DMS114 treated with DMSO at 0.1 percent for 48 hours (cell line): Measurements from ENCODE around the gene NEK11.
"Not testable (repeated sequence)": the region's sequence is repeated elsewhere in the genome, so short reads cannot be mapped to it uniquely, and the experiment has no call there.

Source experiments
- DNase-seq: peaks from one replicate; lab custom pipeline; 2025; ENCODE audit not compliant: unreplicated experiment; lab: John Stamatoyannopoulos, UW

Gene NEK11

DNA sequence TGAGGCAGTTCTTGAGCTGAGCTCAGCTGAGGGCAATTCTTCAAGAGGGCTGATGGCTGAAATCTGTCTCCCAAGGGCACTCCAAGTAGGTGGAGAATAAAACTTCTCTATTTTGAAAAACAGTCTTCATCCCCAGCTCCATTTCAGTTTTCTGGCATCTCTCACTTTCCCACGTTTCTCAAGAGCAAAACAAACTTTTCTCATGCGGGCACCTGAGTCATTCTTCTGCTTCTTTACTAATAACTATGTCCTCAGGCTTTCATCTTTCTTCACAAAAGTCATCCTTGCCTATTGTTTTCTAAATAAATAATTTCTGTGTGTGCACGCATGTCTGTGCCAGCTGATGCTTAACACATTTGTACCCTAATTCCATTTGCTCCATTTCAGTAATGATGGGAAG, 258.8 kb downstream of the NEK11 start:
- DNase-seq: no peak

DNA sequence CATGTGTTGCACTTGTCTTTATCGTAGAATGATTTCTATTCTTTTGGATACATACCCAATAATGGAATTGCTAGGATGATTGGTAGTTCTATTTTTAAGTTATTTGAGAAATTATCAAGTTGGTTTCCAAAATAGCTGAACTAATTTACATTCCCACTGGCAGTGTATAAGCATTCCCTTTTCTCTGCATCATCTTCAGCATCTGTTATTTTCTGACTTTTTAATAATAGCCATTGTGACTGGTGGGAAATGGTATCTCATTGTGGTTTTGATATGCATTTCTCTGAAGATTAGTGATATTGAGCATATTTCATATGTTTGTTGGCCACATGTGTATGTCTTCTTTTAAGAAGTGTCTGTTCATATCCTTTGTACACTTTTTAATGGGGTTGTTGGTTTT, 273.2 kb downstream of the NEK11 start:
- DNase-seq: no peak

DNA sequence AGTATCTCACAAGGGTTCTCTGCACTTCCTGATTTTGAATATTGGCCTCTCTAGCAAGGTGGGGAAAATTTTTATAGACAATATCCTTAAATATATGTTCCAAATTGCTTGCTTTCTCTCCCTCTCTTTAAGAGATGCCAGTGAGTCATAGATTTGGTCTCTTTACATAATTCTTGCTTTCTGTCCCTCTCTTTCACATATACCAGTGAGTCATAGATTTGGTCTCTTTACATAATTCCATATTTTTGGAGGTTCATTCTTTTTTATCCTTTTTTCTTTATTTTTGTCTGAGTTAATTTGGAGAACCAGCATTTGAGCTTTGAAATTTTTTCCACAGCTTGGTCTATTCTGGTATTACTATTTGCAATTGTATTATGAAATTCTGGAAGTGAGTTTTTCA, 277.2 kb downstream of the NEK11 start:
- DNase-seq: no peak

DNA sequence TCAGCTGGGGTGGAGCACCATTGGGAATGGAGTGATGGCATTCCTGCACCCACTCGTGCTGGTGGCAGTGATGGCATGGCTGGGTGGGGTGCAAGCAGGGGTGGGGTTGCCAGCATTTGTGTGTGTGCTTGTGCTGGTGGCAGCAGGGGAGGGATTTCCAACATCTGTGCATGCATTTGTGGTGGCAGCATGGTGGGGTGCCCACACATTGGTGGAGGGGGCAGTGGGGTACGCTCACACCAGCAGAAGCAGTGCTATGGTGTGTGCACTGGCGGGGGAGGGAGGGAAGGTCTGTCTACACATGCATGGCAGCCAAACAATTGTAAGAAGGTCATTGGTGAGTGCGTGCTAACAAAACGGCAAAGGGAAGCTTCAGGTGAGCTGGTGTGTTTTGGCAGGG, 278.2 kb downstream of the NEK11 start:
- DNase-seq: no peak

DNA sequence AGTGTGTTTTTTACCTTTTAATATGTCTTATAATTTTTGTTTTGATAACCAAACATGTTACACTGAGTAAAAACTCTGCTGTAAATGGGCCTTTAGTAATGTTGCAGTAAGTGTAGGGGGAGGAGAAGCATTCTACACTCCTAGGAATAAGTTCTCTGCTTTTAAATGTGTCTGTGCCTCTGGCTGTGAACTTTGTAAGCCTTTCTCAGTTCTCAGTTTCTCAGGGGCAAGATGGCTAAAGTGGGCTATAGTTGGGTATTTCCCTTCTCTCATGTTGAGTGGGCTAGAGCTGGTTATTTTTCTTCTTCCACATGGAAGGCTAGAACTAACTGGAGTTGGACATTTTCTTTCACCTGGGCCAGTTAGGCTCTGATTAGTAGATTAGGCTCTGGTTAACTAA, 279.6 kb downstream of the NEK11 start:
- DNase-seq: no peak

DNA sequence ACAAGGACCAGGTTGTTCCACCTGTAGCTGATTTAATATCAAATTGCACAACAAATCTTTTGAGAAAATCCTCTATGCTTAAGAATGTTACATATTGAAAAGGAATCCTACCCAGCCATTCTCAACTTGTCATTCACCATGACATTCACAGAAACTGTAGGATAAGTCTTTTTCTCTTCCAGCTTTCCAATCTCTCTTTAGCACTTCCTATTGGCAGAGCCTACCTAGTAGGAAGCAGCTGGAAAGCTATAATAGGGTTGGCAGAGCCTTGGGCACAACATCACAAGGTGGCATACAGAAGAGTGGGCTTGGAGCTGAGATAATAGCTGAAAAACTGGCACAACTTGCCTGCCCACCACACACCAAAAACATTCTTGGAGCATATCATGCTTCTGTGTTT, 287.6 kb downstream of the NEK11 start:
- DNase-seq: no peak

DNA sequence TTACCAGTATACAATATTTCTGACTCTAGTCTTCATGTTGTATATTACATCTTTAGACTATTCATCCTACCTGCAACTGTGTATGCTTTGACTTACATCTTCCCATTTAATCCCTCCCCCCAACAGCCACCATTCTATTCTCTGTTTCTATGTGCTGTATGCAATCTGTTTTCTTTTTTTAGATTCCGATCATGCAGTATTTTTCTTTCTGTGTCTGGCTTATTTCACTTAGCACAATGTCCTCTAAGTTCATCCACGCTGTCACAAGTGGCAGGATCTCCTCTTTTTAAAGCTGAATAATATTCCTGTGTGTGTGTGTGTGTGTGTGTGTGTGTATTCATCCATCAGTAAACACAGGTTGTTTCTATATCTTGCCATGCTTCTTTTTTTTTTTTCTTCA, 288.5 kb downstream of the NEK11 start:
- no peak for DNase-seq

DNA sequence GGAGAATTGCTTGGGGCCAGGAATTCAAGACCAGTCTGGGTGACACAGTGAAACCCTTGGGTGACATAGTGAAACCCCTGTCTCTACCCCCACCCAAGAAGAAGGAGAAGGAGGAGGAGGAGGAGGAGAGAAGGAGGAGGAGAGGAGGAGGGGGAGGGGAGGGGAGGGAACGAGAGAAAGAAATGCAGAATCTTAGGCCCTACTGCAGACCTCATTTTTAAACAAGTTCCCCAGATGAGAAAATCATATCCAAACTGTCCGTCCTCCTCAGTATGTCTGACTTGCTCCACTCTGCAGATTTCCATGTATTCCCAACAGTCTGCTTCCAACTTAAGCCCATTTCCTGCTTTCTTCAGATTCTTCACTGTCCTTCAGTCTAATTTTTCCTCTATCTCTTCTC, 291.0 kb downstream of the NEK11 start:
- DNase-seq: no peak

DNA sequence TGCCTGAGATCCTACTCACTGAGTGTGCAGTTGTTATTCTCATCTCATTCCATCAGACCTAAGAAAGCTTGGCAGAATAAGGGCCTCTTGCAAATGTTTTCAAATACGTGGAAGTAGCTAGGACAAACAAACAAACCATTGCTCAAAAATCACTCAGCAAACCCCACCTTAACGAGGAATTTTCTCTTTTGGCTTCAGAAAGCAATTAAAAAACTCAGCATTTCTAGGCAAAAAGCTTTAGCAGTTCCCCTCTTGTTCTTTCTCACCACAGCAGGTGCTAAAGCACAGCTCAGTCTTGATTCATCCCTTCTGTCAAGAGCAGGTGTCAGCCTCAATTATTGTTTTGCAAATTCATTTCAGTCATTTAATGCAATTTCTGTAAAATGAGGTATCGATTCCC, 296.3 kb downstream of the NEK11 start:
- no peak for DNase-seq

DNA sequence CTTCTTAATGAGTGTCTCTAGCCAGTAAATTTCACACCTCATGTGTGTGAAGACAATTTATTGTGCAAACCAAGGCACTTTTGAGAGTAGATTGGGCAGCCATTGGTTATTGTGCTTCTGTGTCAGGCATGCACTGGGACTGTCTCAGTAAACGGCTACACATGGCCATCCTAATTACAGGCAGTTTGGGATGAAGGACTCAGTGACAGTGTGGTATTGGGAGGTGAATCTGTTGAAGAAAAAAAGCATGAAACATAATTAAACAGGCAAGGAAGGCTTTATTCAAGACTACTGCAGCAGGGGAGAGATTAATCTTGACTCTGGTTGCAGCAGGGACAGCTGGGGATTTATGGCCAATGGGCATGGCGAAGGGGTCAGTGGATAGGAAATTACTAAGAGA, 297.1 kb downstream of the NEK11 start:
- no peak for DNase-seq

DNA sequence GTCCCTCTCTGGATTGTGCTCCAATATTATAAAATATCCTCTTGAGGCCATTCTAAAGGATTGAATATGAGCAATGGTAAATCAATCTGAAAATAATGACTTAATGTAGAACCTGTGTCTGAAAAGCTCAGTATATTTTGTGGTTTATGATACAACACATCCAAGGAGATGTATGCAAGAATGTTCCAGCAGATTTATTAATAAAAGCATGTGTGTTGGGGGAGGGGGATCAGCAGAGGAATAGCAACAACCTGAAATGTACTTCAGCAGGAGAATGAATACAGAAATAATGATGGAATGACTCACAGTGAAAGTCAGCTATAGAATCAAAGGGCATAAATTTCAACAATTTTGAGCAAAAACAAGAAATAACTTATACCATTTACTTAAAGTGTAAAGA, 298.2 kb downstream of the NEK11 start:
- DNase-seq: no peak

DNA sequence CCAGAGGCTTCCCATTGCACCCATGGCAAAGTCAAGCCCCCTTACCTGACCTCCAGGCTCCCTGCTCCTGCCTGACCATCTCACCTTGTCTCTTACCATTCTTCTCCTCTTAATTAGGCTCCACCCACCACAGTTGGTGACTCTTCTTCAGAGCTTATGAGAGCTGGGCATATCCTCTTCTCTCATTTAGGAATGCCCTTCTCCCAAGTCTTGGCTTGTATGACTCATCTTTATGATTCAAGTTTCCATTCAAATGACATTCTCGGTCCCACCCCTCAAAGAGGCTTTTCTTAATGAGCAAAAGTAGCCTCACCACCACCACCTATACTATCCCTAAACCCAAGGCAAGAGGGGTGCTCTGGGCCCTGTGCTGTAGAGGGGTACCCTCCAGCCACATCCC, 299.6 kb downstream of the NEK11 start:
- no peak for DNase-seq

DNA sequence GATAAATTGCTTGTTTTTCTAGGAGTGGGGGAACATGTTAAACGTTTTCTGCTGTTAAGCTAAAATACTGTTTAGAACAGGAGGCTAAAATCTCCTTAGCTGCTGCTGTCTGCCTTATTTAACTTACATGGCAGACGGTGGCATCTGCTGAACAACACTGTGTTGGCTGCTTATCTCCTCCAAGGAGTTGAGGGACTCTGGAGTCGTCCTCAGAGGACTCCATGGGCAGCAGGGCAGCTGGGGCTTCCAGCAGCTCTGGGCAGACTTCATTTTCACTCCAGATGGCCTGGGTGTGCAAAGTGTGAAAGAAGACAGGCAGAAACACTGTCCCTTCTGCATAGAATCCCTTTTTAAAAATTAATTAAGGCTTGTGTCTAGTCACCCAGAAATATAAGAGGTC, 302.0 kb downstream of the NEK11 start:
- DNase-seq: no peak

DNA sequence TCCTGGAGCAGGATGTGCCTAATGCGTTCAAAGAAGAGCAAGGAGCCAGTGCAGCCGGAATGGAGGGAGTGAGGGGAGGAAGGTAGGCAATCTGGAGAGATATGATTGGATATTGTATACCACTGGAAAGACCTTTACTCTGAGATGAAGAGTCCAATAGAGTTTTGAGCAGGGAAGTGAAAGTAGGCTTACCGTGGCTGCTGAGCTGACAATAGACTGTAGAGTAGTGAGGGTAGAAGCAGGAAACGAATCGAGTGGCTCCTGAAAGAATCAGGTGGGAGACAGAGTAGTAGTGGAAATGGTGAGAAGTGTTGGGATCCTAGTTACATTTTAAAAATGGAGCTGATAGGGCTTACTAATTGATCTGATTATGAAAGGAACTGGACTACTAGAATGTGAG, 303.1 kb downstream of the NEK11 start:
- DNase-seq: no peak

DNA sequence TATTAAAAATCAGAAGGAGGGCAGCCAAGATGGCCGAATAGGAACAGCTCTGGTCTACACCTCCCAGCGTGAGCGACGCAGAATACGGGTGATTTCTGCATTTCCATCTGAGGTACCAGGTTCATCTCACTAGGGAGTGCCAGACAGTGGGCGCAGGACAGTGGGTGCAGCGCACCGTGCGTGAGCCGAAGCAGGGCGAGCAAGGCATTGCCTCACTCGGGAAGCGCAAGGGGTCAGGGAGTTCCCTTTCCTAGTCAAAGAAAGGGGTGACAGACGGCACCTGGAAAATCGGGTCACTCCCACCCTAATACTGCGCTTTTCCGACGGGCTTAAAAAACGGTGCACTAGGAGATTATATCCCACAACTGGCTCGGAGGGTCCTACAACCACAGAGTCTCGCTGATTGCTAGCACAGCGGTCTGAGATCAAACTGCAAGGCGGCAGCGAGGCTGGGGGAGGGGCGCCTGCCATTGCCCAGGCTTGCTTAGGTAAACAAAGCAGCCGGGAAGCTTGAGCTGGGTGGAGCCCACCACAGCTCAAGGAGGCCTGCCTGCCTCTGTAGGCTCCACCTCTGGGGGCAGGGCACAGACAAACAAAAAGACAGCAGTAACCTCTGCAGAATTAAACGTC, 304.9 kb downstream of the NEK11 start:
- not testable (repeated sequence) for DNase-seq

DNA sequence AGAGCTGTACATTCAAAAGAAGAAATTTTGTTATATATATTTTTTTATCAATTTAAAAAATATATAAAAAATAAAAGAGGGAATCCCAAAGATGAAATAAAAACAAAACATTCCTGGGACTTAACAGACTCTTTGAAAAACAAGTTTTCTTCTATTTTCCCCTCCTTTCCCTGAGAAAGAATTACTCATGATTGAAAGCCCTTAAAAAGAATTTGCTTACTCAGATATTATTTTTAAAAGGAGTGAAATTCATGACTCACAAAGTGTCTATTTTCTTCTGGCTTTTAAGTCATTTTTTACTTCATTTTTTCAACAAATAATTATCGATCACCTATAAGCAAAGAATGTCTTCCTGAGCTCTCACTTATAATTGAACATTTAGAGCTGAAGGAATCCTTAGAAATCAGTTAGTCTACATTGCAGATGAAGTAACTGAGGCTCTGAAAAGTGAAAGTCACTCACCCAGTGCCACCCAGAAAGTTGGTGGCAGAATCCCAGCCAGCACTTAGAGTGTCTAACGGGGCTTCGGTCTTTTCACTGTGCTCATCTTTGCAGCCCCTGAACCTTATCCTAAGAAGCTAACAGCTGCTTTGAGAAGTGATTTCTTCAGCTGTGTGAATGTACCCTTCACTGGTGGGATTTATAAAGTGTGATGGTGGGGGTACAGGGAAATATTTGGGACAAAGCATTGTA, 312.4 kb downstream of the NEK11 start:
- DNase-seq: no peak

DNA sequence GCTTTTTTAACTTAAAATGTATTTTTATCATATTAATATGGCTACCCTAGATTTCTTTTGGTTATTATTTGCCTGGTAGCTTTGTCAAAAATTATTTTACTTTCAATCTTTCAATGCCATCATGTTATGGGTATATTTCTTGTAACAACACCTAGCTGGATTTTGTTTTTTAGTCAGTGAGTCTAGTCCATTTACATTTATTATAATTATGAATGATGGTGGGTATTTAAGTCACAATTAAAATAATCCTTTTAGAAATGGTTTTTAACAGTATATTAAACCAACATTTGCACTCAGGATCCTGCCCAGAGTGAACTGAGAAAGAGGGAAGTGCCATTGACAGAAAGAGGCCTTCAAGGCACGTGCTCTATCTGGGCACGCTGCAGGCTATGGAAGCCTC, 315.1 kb downstream of the NEK11 start:
- DNase-seq: no peak

DNA sequence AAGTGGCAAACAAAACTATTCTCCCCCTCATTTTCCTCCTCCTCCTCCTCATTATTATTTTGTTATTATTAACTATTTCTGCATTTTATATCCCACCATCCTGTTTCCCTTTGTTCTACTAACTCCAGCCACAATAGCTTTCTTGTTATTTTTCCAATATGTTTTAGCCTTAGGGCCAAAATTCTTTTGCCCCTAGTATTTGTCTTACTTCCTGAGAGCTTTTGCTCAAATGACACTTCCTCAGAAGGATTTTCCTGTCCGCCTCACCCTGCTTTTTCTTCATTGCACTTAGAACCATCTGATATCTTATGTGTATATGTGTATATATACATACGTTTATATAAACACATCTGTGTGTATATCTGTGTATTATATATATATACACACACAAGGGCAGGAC, 322.2 kb downstream of the NEK11 start:
- no peak for DNase-seq

DNA sequence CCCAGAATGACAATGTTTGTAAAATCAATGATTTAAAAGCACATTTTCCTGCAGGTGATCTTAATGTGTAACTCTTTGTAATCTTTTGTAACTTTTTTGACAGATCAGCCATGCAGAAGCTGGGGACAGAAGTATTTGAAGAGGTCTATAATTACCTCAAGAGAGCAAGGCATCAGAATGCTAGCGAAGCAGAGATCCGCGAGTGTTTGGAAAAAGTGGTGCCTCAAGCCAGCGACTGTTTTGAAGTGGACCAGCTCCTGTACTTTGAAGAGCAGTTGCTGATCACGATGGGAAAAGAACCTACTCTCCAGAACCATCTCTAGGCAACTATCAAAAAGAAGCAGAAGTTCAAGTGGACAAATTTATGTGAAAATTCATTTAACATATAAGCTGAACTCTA, 322.8 kb downstream of the NEK11 start:
- no peak for DNase-seq

DNA sequence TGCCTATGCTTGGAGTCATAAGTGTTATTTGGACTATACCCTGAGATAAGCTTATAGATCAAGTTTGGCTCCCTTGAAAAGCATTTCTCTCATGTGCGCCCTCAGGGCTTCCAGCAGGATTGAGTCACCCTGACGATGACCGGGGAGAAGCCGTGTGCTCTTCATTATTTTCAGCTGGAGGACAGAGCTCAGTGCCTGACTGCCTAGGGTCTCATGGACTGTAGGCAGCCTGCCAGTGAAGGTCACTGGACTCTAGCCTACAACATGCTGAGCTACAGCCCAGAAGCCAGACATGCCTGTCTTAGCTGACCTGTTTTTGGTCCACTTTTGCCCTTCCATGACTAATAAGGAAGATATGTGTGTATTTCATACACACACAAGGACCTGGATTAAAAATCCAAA, 323.3 kb downstream of the NEK11 start:
- no peak for DNase-seq

DNA sequence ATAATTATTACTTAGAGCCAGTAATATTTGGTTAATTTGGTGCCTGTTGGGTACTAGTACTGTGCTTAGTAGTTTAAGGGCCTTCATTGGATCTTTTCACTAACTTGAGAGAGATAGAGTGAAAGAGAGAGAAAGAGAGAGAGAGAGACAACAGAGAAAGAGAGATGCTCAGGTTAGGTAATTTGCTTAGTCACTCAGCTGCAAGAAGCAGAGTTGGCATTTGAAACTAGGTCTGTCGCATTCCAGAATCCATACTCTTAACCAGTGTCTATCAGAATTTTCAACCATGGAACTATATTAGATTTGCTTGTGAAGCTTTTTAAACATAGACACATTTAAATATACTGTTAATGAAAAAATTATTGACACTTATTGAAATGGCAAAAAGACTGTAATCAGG, 323.8 kb downstream of the NEK11 start:
- DNase-seq: no peak

DNA sequence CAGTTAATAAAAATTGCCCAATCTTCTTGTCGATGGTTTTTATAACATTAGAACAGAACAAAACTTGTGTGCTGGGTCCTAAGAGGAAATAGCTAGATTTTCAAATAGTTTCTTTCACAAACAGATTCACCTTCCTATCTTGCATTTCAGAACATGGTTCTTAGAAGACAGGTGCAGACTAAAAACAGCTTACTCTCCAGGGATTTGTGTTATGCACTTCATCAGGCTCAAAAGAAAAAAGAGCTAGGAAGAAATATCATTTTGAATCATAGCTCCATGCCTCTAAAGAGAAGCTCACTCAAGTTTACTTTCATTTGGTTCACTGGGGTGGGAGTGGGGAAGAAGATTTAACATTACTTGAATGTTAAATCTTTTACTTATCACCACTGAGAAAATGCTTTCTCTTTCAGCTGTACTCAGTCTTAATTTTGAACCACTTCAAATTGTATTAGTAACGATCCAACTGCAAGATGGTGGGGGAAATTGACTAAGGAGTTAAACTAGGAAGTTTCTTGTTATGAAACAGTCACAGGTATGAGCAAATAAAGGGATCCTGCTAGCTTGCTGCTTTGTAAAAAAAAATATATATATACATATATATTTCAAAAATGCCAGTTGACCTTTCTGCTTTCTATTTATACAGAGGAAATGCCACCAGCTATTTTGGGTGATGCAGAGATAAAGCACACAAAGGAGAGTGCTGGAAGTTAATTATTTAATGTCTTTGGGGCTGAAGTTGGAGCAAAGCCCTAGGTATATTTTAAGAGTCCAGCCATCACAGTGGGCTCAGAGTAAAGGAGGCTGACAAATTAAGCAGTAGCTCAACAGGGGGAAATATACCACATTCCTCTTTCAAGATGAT, 326.6 kb downstream of the NEK11 start:
- no peak for DNase-seq
